Naive thymus-derived CD4-positive, alpha-beta T cell (primary cell): ENCODE data around the gene UVRAG. TPM values are rescaled to one million over a fixed set of nuclear protein-coding genes. Genes with fewer than 3 reads are reported as not detected.
A peak's percentile ranks its signal among the peaks of the same experiment; 100 is the strongest.

ENCODE experiments used
- ATAC-seq: fragments of 150-1000 bp; cut with Tn5 transposase; 2 replicates; pipeline ENCODE4 v1.10.0; 2021; ENCODE audit warnings: mild to moderate bottlenecking, moderate library complexity
- CTCF ChIA-PET: fragments of 350-600 bp; sonication (Branson Sonifier 250); formaldehyde crosslinking; loops from one replicate; lab custom pipeline; 2021; ENCODE audit warnings: antibody characterized with exemption; lab: Charles Lee
- POLR2A ChIA-PET: fragments of 350-600 bp; sonication (Branson Sonifier 250); formaldehyde crosslinking; loops from one replicate; lab custom pipeline; 2021; ENCODE audit warnings: antibody characterized with exemption, inconsistent platforms; lab: Charles Lee
- DNase-seq, 9 donors: peaks; one replicate each; pipeline versions ENCODE4 v3.0.0 to v3.0.0-alpha.2; 2020 to 2022; ENCODE audit warnings: mixed read lengths in 1 of 9
- H3K27ac ChIP-seq: one replicate; pipeline ENCODE4 v1.7.0; 2013; ENCODE audit warnings: mild to moderate bottlenecking, low read depth, low read length, moderate library complexity
- H3K27me3 ChIP-seq, 2 donors: one replicate each; pipeline ENCODE4 v1.7.0; 2013; ENCODE audit warnings: low read length in 2 of 2, mild to moderate bottlenecking in 2 of 2, moderate library complexity in 2 of 2; ENCODE audit not compliant: control insufficient read depth in 2 of 2, insufficient read depth in 2 of 2
- H3K36me3 ChIP-seq, 3 experiments: 1 replicate in 2 of 3; 2 replicates in 1 of 3; pipeline ENCODE4 v1.7.0; 2013; ENCODE audit warnings: low read length in 3 of 3, mild to moderate bottlenecking in 3 of 3, moderate library complexity in 1 of 3; ENCODE audit not compliant: insufficient read depth in 3 of 3, control insufficient read depth in 2 of 3
- H3K4me1 ChIP-seq, 2 donors: one replicate each; pipeline ENCODE4 v1.7.0; 2013; ENCODE audit warnings: low read length in 2 of 2, mild to moderate bottlenecking in 2 of 2, moderate library complexity in 1 of 2; ENCODE audit not compliant: control insufficient read depth in 2 of 2, insufficient read depth in 2 of 2
- H3K4me3 ChIP-seq: 2 replicates; pipeline ENCODE4 v1.7.0; 2013; ENCODE audit warnings: mild to moderate bottlenecking, low read length
- H3K9me3 ChIP-seq, 3 experiments: 1 replicate in 2 of 3; 2 replicates in 1 of 3; pipeline ENCODE4 v1.7.0; 2013; ENCODE audit warnings: low read length in 3 of 3; ENCODE audit not compliant: control insufficient read depth in 2 of 3
- H3K27ac Mint-ChIP-seq, 9 donors: one replicate each; pipeline ENCODE4 v1.8.0; 2020 to 2022; ENCODE audit warnings: mixed read lengths in 9 of 9, mild to moderate bottlenecking in 8 of 9, moderate library complexity in 5 of 9, inconsistent platforms in 2 of 9
- H3K27me3 Mint-ChIP-seq, 5 donors: one replicate each; pipeline ENCODE4 v1.8.0; 2021 to 2022; ENCODE audit warnings: mixed read lengths in 5 of 5, mild to moderate bottlenecking in 1 of 5
- H3K36me3 Mint-ChIP-seq, 5 donors: one replicate each; pipeline ENCODE4 v1.8.0; 2020 to 2022; ENCODE audit warnings: mixed read lengths in 5 of 5, mild to moderate bottlenecking in 3 of 5, inconsistent platforms in 1 of 5
- H3K4me1 Mint-ChIP-seq, 7 donors: one replicate each; pipeline ENCODE4 v1.8.0; 2020 to 2022; ENCODE audit warnings: mixed read lengths in 7 of 7, mild to moderate bottlenecking in 3 of 7, inconsistent platforms in 1 of 7
- H3K4me3 Mint-ChIP-seq, 10 donors: one replicate each; pipeline ENCODE4 v1.8.0; 2020 to 2022; ENCODE audit warnings: mild to moderate bottlenecking in 10 of 10, mixed read lengths in 10 of 10, moderate library complexity in 6 of 10, inconsistent platforms in 2 of 10
- H3K9me3 Mint-ChIP-seq, 11 donors: one replicate each; pipeline ENCODE4 v1.8.0; 2020 to 2022; ENCODE audit warnings: mixed read lengths in 11 of 11, mild to moderate bottlenecking in 4 of 11, inconsistent platforms in 1 of 11, moderate library complexity in 1 of 11
- intact Hi-C, 2 donors: fragments of 100-400 bp; cut with micrococcal nuclease; formaldehyde crosslinking; loops; one replicate each; pipeline ENCODE4 v1.15.1; 2023
- polyA plus RNA-seq, 2 donors: library from polyadenylated mRNA; unstranded; fragments of 300-500 nt; fragmentation: Illumina TruSeq; gene quantifications; one replicate each; pipeline ENCODE4 v1.2.3, GENCODE V29; 2021
- total RNA-seq, 6 experiments: library from RNA in 5 of 6; stranded (reverse) in 5 of 6; gene quantifications; 1 replicate in 5 of 6; 2 replicates in 1 of 6; pipeline ENCODE4 v1.2.3 and lab custom pipeline; 2021 to 2026

The UVRAG gene
- total and polyA plus RNA-seq, 7 experiments from 2014 or later, result 12.3 to 46.1 (median 24.6) TPM

GRCh38 chr11:76186776-76187279 is 371.8 kb downstream of the UVRAG start:
- no peaks in the 10 kb centered on the region for H3K36me3 Mint-ChIP-seq
- H3K4me1 Mint-ChIP-seq, result peaks cover 0 to 2% (median 0%) of the 10 kb centered on the region in 7 donors
- Histone ChIP-seq H3K27ac (no peak overlapping the region), H3K4me3 (no peak overlapping the region), H3K9me3 (no peaks in the 10 kb centered on the region), H3K4me1 (no peaks in the 10 kb centered on the region), H3K27me3 (no peaks in the 10 kb centered on the region), H3K36me3 (no peaks in the 10 kb centered on the region)
- no peak for DNase-seq
- ATAC-seq, result no peak
- CTCF ChIA-PET, result interaction anchor here (0.6 kb wide), 1 partner anchor 87 kb away, joined by 3 read pairs; no protein-coding TSS in a partner anchor
- no peaks in the 10 kb centered on the region for H3K9me3 Mint-ChIP-seq
- no peak overlapping the region for H3K27ac Mint-ChIP-seq
- POLR2A ChIA-PET, result no interaction called here
- H3K4me3 Mint-ChIP-seq, result no peak overlapping the region
- no peaks in the 10 kb centered on the region for H3K27me3 Mint-ChIP-seq
- intact Hi-C loops, result no loop called here

GRCh38 chr11:76188873-76189272 is 373.9 kb downstream of the UVRAG start:
- no peak overlapping the region for H3K4me3 ChIP-seq
- ATAC-seq, result no peak
- DNase-seq, result no peak
- POLR2A ChIA-PET, result no interaction called here
- no peak overlapping the region for H3K4me3 Mint-ChIP-seq
- peaks cover 0 to 2% (median 0%) of the 10 kb centered on the region in 7 donors for H3K4me1 Mint-ChIP-seq
- no peaks in the 10 kb centered on the region for H3K27me3 ChIP-seq
- no peak overlapping the region for H3K27ac ChIP-seq
- no peaks in the 10 kb centered on the region for H3K27me3 Mint-ChIP-seq
- no peaks in the 10 kb centered on the region for H3K36me3 Mint-ChIP-seq
- no peaks in the 10 kb centered on the region for H3K9me3 Mint-ChIP-seq
- no peaks in the 10 kb centered on the region for H3K36me3 ChIP-seq
- CTCF ChIA-PET, result no interaction called here
- H3K9me3 ChIP-seq, result no peaks in the 10 kb centered on the region
- H3K4me1 ChIP-seq, result no peaks in the 10 kb centered on the region
- intact Hi-C loops, result no loop called here
- no peak overlapping the region for H3K27ac Mint-ChIP-seq

GRCh38 chr11:76189682-76190081 is 374.7 kb downstream of the UVRAG start:
- Mint-ChIP-seq H3K4me3 (no peak overlapping the region), H3K4me1 (peaks cover 0 to 2% (median 0%) of the 10 kb centered on the region in 7 donors), H3K27me3 (no peaks in the 10 kb centered on the region), H3K27ac (peak overlapping the region in 1 of 9 donors; percentile 51), H3K36me3 (no peaks in the 10 kb centered on the region), H3K9me3 (no peaks in the 10 kb centered on the region)
- ATAC-seq (no peak), DNase-seq (no peak)
- intact Hi-C loops, result no loop called here
- POLR2A ChIA-PET, result no interaction called here
- Histone ChIP-seq H3K36me3 (no peaks in the 10 kb centered on the region), H3K27ac (no peak overlapping the region), H3K27me3 (no peaks in the 10 kb centered on the region), H3K9me3 (no peaks in the 10 kb centered on the region), H3K4me3 (no peak overlapping the region), H3K4me1 (no peaks in the 10 kb centered on the region)
- CTCF ChIA-PET, result no interaction called here

GRCh38 chr11:76190376-76190775 is 375.4 kb downstream of the UVRAG start:
- ChIA-PET POLR2A (no interaction called here), CTCF (interaction anchor here (0.6 kb wide), 1 partner anchor 432 kb away, joined by 3 read pairs; no protein-coding TSS in a partner anchor)
- Histone ChIP-seq H3K27ac (no peak overlapping the region), H3K27me3 (no peaks in the 10 kb centered on the region), H3K36me3 (no peaks in the 10 kb centered on the region), H3K4me3 (no peak overlapping the region), H3K4me1 (no peaks in the 10 kb centered on the region), H3K9me3 (no peaks in the 10 kb centered on the region)
- Mint-ChIP-seq H3K4me1 (peaks cover 0 to under 1% (median 0%) of the 10 kb centered on the region in 7 donors), H3K27me3 (no peaks in the 10 kb centered on the region), H3K4me3 (no peak overlapping the region), H3K9me3 (no peaks in the 10 kb centered on the region), H3K27ac (no peak overlapping the region), H3K36me3 (no peaks in the 10 kb centered on the region)
- ATAC-seq, result no peak
- no peak for DNase-seq
- intact Hi-C loops, result no loop called here

Other genes starting within 250 kb of the UVRAG start
- 1 to 10 TPM in 1 of 5 experiments, not detected in 4; 2.7 TPM for gene MAP6, start 146.2 kb upstream of the UVRAG start, total RNA-seq
- gene MAP6, start 146.2 kb upstream of the UVRAG start, polyA plus RNA-seq, result not detected
- not detected for gene MOGAT2, start 97.4 kb upstream of the UVRAG start, total RNA-seq
- not detected for gene MOGAT2, start 97.4 kb upstream of the UVRAG start, polyA plus RNA-seq
- 1 to 10 TPM in 3 of 5 experiments, under 1 TPM in 2; 0.32 to 8.5 (median 1.4) TPM for gene DGAT2, start 46.4 kb upstream of the UVRAG start, total RNA-seq
- under 1 TPM; 0.30 to 0.58 TPM for gene DGAT2, start 46.4 kb upstream of the UVRAG start, polyA plus RNA-seq